Gastroesophageal sphincter (tissue), 3 donors: Measurements from ENCODE around the gene NUDT4.

ENCODE experiments used
- CTCF ChIP-seq, 4 experiments: fragments of 200-600 bp in 2 of 4; fragments of 450-650 bp in 2 of 4; sonication (generic) in 1 of 4; IDR thresholded peaks; one replicate each; pipeline ENCODE4 v1.5.1; 2017 to 2019; ENCODE audit warnings: antibody characterized with exemption in 4 of 4, mild to moderate bottlenecking in 2 of 4, moderate library complexity in 2 of 4
- POLR2AphosphoS5 ChIP-seq: sonication (generic); formaldehyde crosslinking; IDR thresholded peaks from one replicate; pipeline ENCODE4 v1.6.1; 2017; ENCODE audit warnings: antibody characterized with exemption

GRCh38 chr12:93419388-93420034, 41.8 kb downstream of the NUDT4 start:
- no peak for TF ChIP-seq POLR2AphosphoS5
- TF ChIP-seq CTCF (IDR thresholded peaks at IDR 0.05): peak; percentile 57 to 77 (median 69)
